Transverse colon (tissue), 4 donors: Measurements from ENCODE around the gene S100A2. TPM values are rescaled to one million over a fixed set of nuclear protein-coding genes. Genes with fewer than 3 reads are reported as not detected.

Experiments used
- DNase-seq: peaks from one replicate; pipeline ENCODE4 v3.0.0-alpha.2; 2019
- H3K27ac ChIP-seq, 4 donors: fragments of 200-600 bp; sonication (generic); 2 replicates each; pipeline ENCODE4 v1.5.1; 2016 to 2018; ENCODE audit warnings: inconsistent platforms in 4 of 4
- H3K27me3 ChIP-seq: fragments of 200-600 bp; sonication (generic); 2 replicates; pipeline ENCODE4 v1.5.1; 2017; ENCODE audit warnings: inconsistent platforms
- H3K36me3 ChIP-seq, 4 donors: fragments of 200-600 bp; sonication (generic); 2 replicates each; pipeline ENCODE4 v1.5.1; 2017 to 2019; ENCODE audit warnings: inconsistent platforms in 4 of 4
- H3K4me1 ChIP-seq, 4 donors: fragments of 200-600 bp; sonication (generic); 2 replicates each; pipeline ENCODE4 v1.5.1; 2017 to 2020; ENCODE audit warnings: inconsistent platforms in 4 of 4
- H3K4me3 ChIP-seq, 4 donors: fragments of 200-600 bp; sonication (generic); 1 replicate in 1 of 4; 2 replicates in 3 of 4; pipeline versions ENCODE4 v1.5.1 to v1.6.1; 2017 to 2019; ENCODE audit warnings: inconsistent platforms in 4 of 4
- H3K9me3 ChIP-seq, 2 donors: fragments of 200-600 bp; sonication (generic); 2 replicates each; pipeline ENCODE4 v1.5.1; 2017 to 2019; ENCODE audit warnings: inconsistent platforms in 2 of 2
- CTCF ChIP-seq, 5 experiments: fragments of 200-600 bp in 3 of 5; fragments of 450-650 bp in 2 of 5; sonication (generic) in 3 of 5; IDR thresholded peaks; 1 replicate in 2 of 5; 2 replicates in 3 of 5; pipeline ENCODE4 v1.5.1; 2016 to 2017; ENCODE audit warnings: antibody characterized with exemption in 5 of 5, inconsistent platforms in 3 of 5, mild to moderate bottlenecking in 2 of 5, moderate library complexity in 1 of 5
- EP300 ChIP-seq: sonication (generic); formaldehyde crosslinking; IDR thresholded peaks from one replicate; pipeline ENCODE4 v1.6.1; 2017; ENCODE audit warnings: antibody characterized with exemption, low read depth
- POLR2A ChIP-seq: fragments of 450-650 bp; IDR thresholded peaks from one replicate; pipeline ENCODE4 v1.6.1; 2016; ENCODE audit warnings: antibody characterized with exemption, mild to moderate bottlenecking, moderate library complexity
- POLR2AphosphoS5 ChIP-seq, 3 donors: sonication (generic); formaldehyde crosslinking; IDR thresholded peaks; one replicate each; pipeline ENCODE4 v1.6.1; 2016; ENCODE audit warnings: antibody characterized with exemption in 3 of 3
- WGBS, 2 donors: methylation state at CpG; one replicate each; pipeline ENCODE4 v1.1.5; 2018; ENCODE audit warnings: low coverage in 1 of 2; 5-methylcytosine and 5-hydroxymethylcytosine counted together
- in situ Hi-C, 4 donors: fragments of 200-750 bp; cut with MboI; loops; one replicate each; pipeline versions ENCODE4 v1.15.0 to v1.15.1; 2017; ENCODE audit warnings: low sequenced_read_pairs in 3 of 4, low pct_ligation_motif_present in 1 of 4, low pct_unique_long_range_greater_than_20kb in 1 of 4
- intact Hi-C: fragments of 100-400 bp; cut with DNase I; formaldehyde crosslinking; loops from one replicate; pipeline ENCODE4 v1.15.1; 2023; ENCODE audit warnings: low total_unique reads
- total RNA-seq, 4 donors: library from RNA; depleted of rRNA; stranded (reverse); fragments of >200 nt; gene quantifications; one replicate each; pipeline ENCODE4 v1.1.0, GENCODE V29; 2016

S100A2 gene
- total RNA-seq, 4 donors from 2014 or later: 2.2 TPM; not detected in 3

GRCh38 chr1:153610334-153610733 lies 44.7 kb upstream of the S100A2 start:
- Histone ChIP-seq H3K27me3 (no peaks in the 10 kb centered on the region), H3K36me3 (peaks cover 0 to 12% (median 3%) of the 10 kb centered on the region in 4 donors), H3K4me1 (peaks cover 29 to 68% (median 47%) of the 10 kb centered on the region in 4 donors), H3K27ac (peak overlapping the region; percentile 89 to 97 (median 92)), H3K9me3 (no peaks in the 10 kb centered on the region), H3K4me3 (peak overlapping the region in 1 of 4 donors; percentile 57)
- TF ChIP-seq EP300 (no peak), CTCF (IDR thresholded peaks at IDR 0.05) (no peak), POLR2AphosphoS5 (IDR thresholded peaks at IDR 0.05) (no peak), POLR2A (no peak)
- DNase-seq: no peak
- in situ Hi-C loops (no loop called here), intact Hi-C loops (loop anchor here (5.0 kb wide), 1 partner anchor 33 kb away; no protein-coding TSS in a partner anchor)
- WGBS, 2 donors: 64% methylated on average over 4 of the region's 4 CpGs; no CpG with 5 or more reads in 1 of the 2 donors

DNA sequence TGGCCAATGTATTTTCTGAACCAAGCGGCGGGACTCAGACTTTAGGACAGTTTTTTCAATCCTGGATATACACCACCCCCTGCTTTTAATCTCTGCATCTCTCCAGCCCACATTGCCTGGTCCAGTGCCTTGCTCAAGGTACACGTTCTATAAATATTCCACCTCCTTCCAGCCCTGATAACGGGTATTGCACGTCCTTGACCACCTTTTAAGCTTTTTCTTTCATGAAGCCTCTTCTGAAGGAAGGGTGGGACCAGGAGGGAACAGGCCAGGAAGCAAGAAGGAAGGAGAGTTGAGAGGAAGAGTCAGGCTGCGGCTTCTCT lies 43.9 kb upstream of the S100A2 start:
- WGBS, 2 donors: 47 to 80% methylated on average over 3 to 6 of the region's 6 CpGs
- in situ Hi-C loops (no loop called here), intact Hi-C loops (no loop called here)
- Histone ChIP-seq H3K4me1 (peaks cover 29 to 60% (median 44%) of the 10 kb centered on the region in 4 donors), H3K27me3 (no peaks in the 10 kb centered on the region), H3K27ac (peak overlapping the region; percentile 89 to 97 (median 92)), H3K9me3 (no peaks in the 10 kb centered on the region), H3K4me3 (peak overlapping the region in 2 of 4 donors; percentile 25 to 32), H3K36me3 (peaks cover 0 to 19% (median 3%) of the 10 kb centered on the region in 4 donors)
- TF ChIP-seq POLR2A (no peak), CTCF (IDR thresholded peaks at IDR 0.05) (no peak), EP300 (no peak), POLR2AphosphoS5 (IDR thresholded peaks at IDR 0.05) (no peak)
- DNase-seq: no peak

DNA sequence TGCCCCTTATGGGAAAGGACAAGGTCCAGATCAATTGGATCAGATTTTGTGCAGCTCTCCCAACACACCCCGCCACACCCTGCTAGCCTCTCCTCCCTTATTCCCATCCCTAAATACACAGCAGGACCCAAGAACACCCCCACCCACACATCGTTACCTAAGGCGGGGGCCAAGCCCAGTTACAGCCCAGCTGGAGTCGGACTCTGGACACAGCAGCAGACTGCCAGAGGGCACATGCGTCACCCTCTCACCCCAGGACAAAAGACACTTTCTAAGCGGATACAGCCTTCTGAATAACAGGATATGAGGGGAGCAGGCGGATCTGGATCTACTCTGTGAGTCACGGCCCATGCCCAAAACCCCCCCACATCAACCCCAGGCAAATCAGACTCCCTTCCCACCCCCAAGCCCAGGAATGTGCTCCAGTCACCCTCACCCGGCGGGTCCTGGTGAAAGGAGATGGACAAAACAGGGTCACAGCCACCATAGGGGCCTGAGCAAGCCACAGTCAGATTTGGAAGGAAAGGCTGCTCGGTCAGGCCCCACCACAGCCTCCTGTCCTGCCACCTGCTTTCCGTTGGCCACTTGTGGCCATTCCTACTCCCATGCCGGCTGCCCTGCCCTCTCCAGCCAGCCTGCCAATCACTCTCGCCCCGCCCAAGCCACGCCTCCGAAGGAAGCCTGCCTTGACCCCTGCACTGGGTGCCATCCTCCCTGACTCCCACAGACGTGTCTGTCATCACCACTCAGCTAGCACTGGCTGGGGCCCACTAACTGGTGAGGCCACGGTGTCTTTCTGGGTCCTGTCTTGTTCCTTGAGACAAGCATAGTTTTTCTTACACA lies 43.3 kb upstream of the S100A2 start:
- DNase-seq: peak; percentile 88
- H3K27ac ChIP-seq: peak overlapping the region; percentile 89 to 97 (median 92)
- WGBS, 2 donors: 36 to 43% methylated on average over 1 to 19 of the region's 19 CpGs
- H3K27me3 ChIP-seq: no peaks in the 10 kb centered on the region
- intact Hi-C loops: no loop called here
- H3K36me3 ChIP-seq: peaks cover 0 to 19% (median 3%) of the 10 kb centered on the region in 4 donors
- peak; percentile 41 for TF ChIP-seq POLR2A
- TF ChIP-seq POLR2AphosphoS5 (IDR thresholded peaks at IDR 0.05): peak; percentile 60 to 82 (median 76)
- TF ChIP-seq CTCF (IDR thresholded peaks at IDR 0.05): no peak
- in situ Hi-C loops: no loop called here
- no peaks in the 10 kb centered on the region for H3K9me3 ChIP-seq
- H3K4me1 ChIP-seq: peaks cover 29 to 54% (median 41%) of the 10 kb centered on the region in 4 donors
- H3K4me3 ChIP-seq: peak overlapping the region in 2 of 4 donors; percentile 25 to 32

- H3K27me3 ChIP-seq: no peaks in the 10 kb centered on the region
- H3K9me3 ChIP-seq: no peaks in the 10 kb centered on the region
- DNase-seq: no peak
- peaks cover 23 to 47% (median 35%) of the 10 kb centered on the region in 4 donors for H3K4me1 ChIP-seq
- H3K27ac ChIP-seq: peak overlapping the region; percentile 89 to 97 (median 92)
- in situ Hi-C loops: no loop called here
- H3K4me3 ChIP-seq: peak overlapping the region in 2 of 4 donors; percentile 4 to 32
- 78% methylated on average over 6 of the region's 7 CpGs; no CpG with 5 or more reads in 1 of the 2 donors for WGBS, 2 donors
- intact Hi-C loops: no loop called here
- TF ChIP-seq POLR2A (no peak), CTCF (IDR thresholded peaks at IDR 0.05) (no peak), POLR2AphosphoS5 (IDR thresholded peaks at IDR 0.05) (no peak), EP300 (no peak)
- H3K36me3 ChIP-seq: peaks cover 0 to 19% (median 3%) of the 10 kb centered on the region in 4 donors
Observed at GRCh38 chr1:153608089-153608682, 42.5 kb upstream of the S100A2 start.
